IMR-90 (cell line): ENCODE measurements around the gene PRRC2A. TPM values are rescaled to one million over a fixed set of nuclear protein-coding genes. Genes with fewer than 3 reads are reported as not detected.
A peak's percentile ranks its signal among the peaks of the same experiment; 100 is the strongest.

Experiments used
- ATAC-seq: fragments of 200-7000 bp; cut with Tn5 transposase; 2 replicates; pipeline ENCODE4 v1.9.1; 2020; ENCODE audit warnings: low read depth, mild to moderate bottlenecking, moderate library complexity
- BruUV-seq: library from RNA; stranded (reverse); fragments of 400-500 nt; replicated peaks from 2 replicates; lab custom pipeline; 2021; lab: Mats Ljungman, UMichigan
- CTCF ChIA-PET: fragments of 300-600 bp; formaldehyde crosslinking; extraction: SDS; loops from one replicate; lab custom pipeline; 2021; ENCODE audit warnings: antibody characterized with exemption; lab: Yijun Ruan, JAX
- POLR2A ChIA-PET: fragments of 300-600 bp; sonication (Branson Sonifier 250); formaldehyde crosslinking; loops from one replicate; lab custom pipeline; 2022; ENCODE audit warnings: antibody characterized with exemption; ENCODE audit not compliant: unreplicated experiment; lab: Charles Lee
- DNase-seq: peaks from one replicate; pipeline ENCODE4 v3.0.0; 2013
- H2AFZ ChIP-seq: replicated peaks from 2 replicates; pipeline ENCODE3; 2013; ENCODE audit warnings: low read length, mild to moderate bottlenecking; ENCODE audit not compliant: poor library complexity
- H2AK5ac ChIP-seq: 2 replicates; pipeline ENCODE4 v1.6.1; 2013; ENCODE audit warnings: low read depth, low read length, inconsistent platforms
- H2AK9ac ChIP-seq: replicated peaks from 2 replicates; pipeline ENCODE3; 2013; ENCODE audit warnings: mild to moderate bottlenecking, low read depth, low read length, moderate library complexity; ENCODE audit not compliant: poor library complexity
- H2BK120ac ChIP-seq: 2 replicates; pipeline ENCODE4 v1.6.1; 2013; ENCODE audit warnings: low read depth, low read length, inconsistent platforms
- H2BK15ac ChIP-seq: 3 replicates; pipeline ENCODE4 v1.6.1; 2013; ENCODE audit warnings: low read depth, low read length, inconsistent platforms
- H2BK20ac ChIP-seq: 2 replicates; pipeline ENCODE4 v1.6.1; 2013; ENCODE audit warnings: low read depth, mild to moderate bottlenecking, inconsistent platforms, low read length, moderate library complexity
- H2BK5ac ChIP-seq: 2 replicates; pipeline ENCODE4 v1.6.1; 2013; ENCODE audit warnings: mild to moderate bottlenecking, low read depth, low read length, inconsistent platforms; ENCODE audit not compliant: poor library complexity, severe bottlenecking
- H3K14ac ChIP-seq: replicated peaks from 2 replicates; pipeline ENCODE4 v1.6.1; 2013; ENCODE audit warnings: low read depth, low read length, inconsistent platforms
- H3K18ac ChIP-seq: 2 replicates; pipeline ENCODE4 v1.6.1; 2013; ENCODE audit warnings: low read depth, low read length, control low read depth
- H3K23ac ChIP-seq: 2 replicates; pipeline ENCODE4 v1.6.1; 2013; ENCODE audit warnings: low read depth, low read length, inconsistent platforms
- H3K27ac ChIP-seq: 2 replicates; pipeline ENCODE4 v1.5.1; 2013; ENCODE audit warnings: mild to moderate bottlenecking, control low read depth, low read length; ENCODE audit not compliant: insufficient read depth
- H3K27me3 ChIP-seq: 2 replicates; pipeline ENCODE4 v1.6.1; 2013; ENCODE audit warnings: low read length; ENCODE audit not compliant: control insufficient read depth, insufficient read depth
- H3K36me3 ChIP-seq: 2 replicates; pipeline ENCODE4 v1.6.1; 2013; ENCODE audit warnings: low read length, mixed read lengths; ENCODE audit not compliant: control insufficient read depth, insufficient read depth
- H3K4ac ChIP-seq: 2 replicates; pipeline ENCODE4 v1.6.1; 2013; ENCODE audit warnings: low read depth, low read length, inconsistent platforms
- H3K4me1 ChIP-seq: 2 replicates; pipeline ENCODE4 v1.6.1; 2013; ENCODE audit warnings: low read length, mixed read lengths; ENCODE audit not compliant: control insufficient read depth, insufficient read depth
- H3K4me2 ChIP-seq: 2 replicates; pipeline ENCODE4 v1.6.1; 2013; ENCODE audit warnings: low read depth, mild to moderate bottlenecking, control low read depth, low read length, moderate library complexity
- H3K4me3 ChIP-seq: 2 replicates; pipeline ENCODE4 v1.5.1; 2013; ENCODE audit warnings: low read depth, mild to moderate bottlenecking, control low read depth, low read length, moderate library complexity; ENCODE audit not compliant: insufficient read depth
- H3K56ac ChIP-seq: 2 replicates; pipeline ENCODE4 v1.6.1; 2013; ENCODE audit warnings: low read length, inconsistent platforms; ENCODE audit not compliant: insufficient read depth; ENCODE audit errors: extremely low read depth
- H3K79me1 ChIP-seq, 2 experiments: 2 replicates each; pipeline ENCODE4 v1.6.1; 2013; ENCODE audit warnings: low read length in 2 of 2, inconsistent platforms in 1 of 2, low read depth in 1 of 2
- H3K9ac ChIP-seq: 2 replicates; pipeline ENCODE4 v1.6.1; 2013; ENCODE audit warnings: low read depth, low read length, control low read depth
- H3K9me1 ChIP-seq: 2 replicates; pipeline ENCODE4 v1.6.1; 2013; ENCODE audit warnings: low read length, inconsistent platforms; ENCODE audit not compliant: insufficient read depth
- H3K9me3 ChIP-seq: 2 replicates; pipeline ENCODE4 v1.6.1; 2013; ENCODE audit warnings: low read length; ENCODE audit not compliant: control insufficient read depth, insufficient read depth
- H4K20me1 ChIP-seq: 2 replicates; pipeline ENCODE4 v1.6.1; 2013; ENCODE audit warnings: low read length, inconsistent platforms; ENCODE audit not compliant: insufficient read depth
- H4K5ac ChIP-seq: 2 replicates; pipeline ENCODE4 v1.6.1; 2013; ENCODE audit warnings: mild to moderate bottlenecking, low read depth, low read length, control low read depth
- H4K8ac ChIP-seq, 2 experiments: 2 replicates each; pipeline ENCODE4 v1.6.1; 2013; ENCODE audit warnings: low read depth in 2 of 2, low read length in 2 of 2, control low read depth in 1 of 2, inconsistent platforms in 1 of 2
- H4K91ac ChIP-seq: 2 replicates; pipeline ENCODE4 v1.6.1; 2013; ENCODE audit warnings: low read depth, low read length, inconsistent platforms; ENCODE audit not compliant: insufficient read depth
- CEBPB ChIP-seq: IDR thresholded peaks from 2 replicates; pipeline ENCODE4 v1.6.1; 2012; ENCODE audit warnings: low read depth, low read length, improper control_type of control experiment
- FOS ChIP-seq: fragments of 150-350 bp; IDR thresholded peaks from 2 replicates; pipeline ENCODE4 v1.6.1; 2016; ENCODE audit warnings: low read depth, low read length
- NFE2L2 ChIP-seq: fragments of 150-350 bp; IDR thresholded peaks from 2 replicates; pipeline ENCODE4 v1.6.1; 2016; ENCODE audit warnings: low read depth, mild to moderate bottlenecking, low read length
- WGBS, 2 experiments: methylation state at CpG; one replicate each; pipeline versions ENCODE4 v1.1.5 to v1.1.7; 2013; ENCODE audit warnings: missing lambda C conversion rate in 2 of 2; ENCODE audit not compliant: insufficient read length in 1 of 2; ENCODE audit errors: extremely low coverage in 2 of 2; 5-methylcytosine and 5-hydroxymethylcytosine counted together
- dilution Hi-C: fragments of 300-500 bp; cut with HindIII; formaldehyde crosslinking; loops from one replicate; pipeline ENCODE4 v1.14.3; 2018; ENCODE audit warnings: low sequenced_read_pairs; ENCODE audit not compliant: unreplicated experiment
- in situ Hi-C: fragments of 300-500 bp; cut with MboI; formaldehyde crosslinking; loops from 3 replicates; pipeline ENCODE4 v1.14.3; 2019; ENCODE audit warnings: low sequenced_read_pairs, inconsistent platforms, mixed read lengths
- intact Hi-C: fragments of 100-400 bp; cut with micrococcal nuclease; formaldehyde crosslinking; loops from 2 replicates; pipeline ENCODE4 v1.10.0; 2022
- polyA plus RNA-seq, 3 experiments: library from polyadenylated mRNA; depleted of rRNA; stranded (reverse); fragments of >200 nt; gene quantifications; 2 replicates each; pipeline ENCODE4 v1.2.3, GENCODE V29; 2012; ENCODE audit warnings: low replicate concordance in 1 of 3
- total RNA-seq: library from RNA; depleted of rRNA; stranded (reverse); fragments of >200 nt; gene quantifications from 2 replicates; pipeline ENCODE4 v1.2.3, GENCODE V29; 2012

Gene PRRC2A
- total and polyA plus RNA-seq, 2 of the 4 experiments (the other 2 are of a cell fraction): 7.7 to 88.6 TPM

GRCh38 chr6:31663126-31663960 is 42.8 kb downstream of the PRRC2A start:
- peak overlapping the region; percentile 49 for H3K9ac ChIP-seq
- ChIA-PET CTCF (interaction anchor here (0.9 to 1.3 kb wide), 3 partner anchors 10 to 11 kb away, joined by 3 to 5 read pairs (median 3); partner anchors contain the start of gene BAG6), POLR2A (interaction anchor here (0.5 to 1.4 kb wide), 5 partner anchors 11 to 253 kb away, joined by 3 to 8 read pairs (median 5); partner anchors contain the start of gene BAG6)
- peaks cover 20% of the 10 kb centered on the region for H3K4me1 ChIP-seq
- BruUV-seq: no TSS peak
- no peak overlapping the region for H3K18ac ChIP-seq
- H3K23ac ChIP-seq: peak overlapping the region; percentile 66
- TF ChIP-seq CEBPB (peak; percentile 92), FOS (0 out of 2 replicates have a peak, but pooled peaks have one; percentile 6), NFE2L2 (no peak)
- 60% methylated on average over 2 of the region's 9 CpGs; no CpG with 5 or more reads in 1 of the 2 experiments for WGBS, 2 experiments
- H4K20me1 ChIP-seq: peaks cover 11% of the 10 kb centered on the region
- H2BK120ac ChIP-seq: peak overlapping the region; percentile 75
- H3K9me1 ChIP-seq: peaks cover 6% of the 10 kb centered on the region; the same call in 1 of the 2 replicates
- peak overlapping the region; percentile 74 for H3K4me2 ChIP-seq
- peak overlapping the region; percentile 79 for H2AFZ ChIP-seq
- in situ Hi-C loops (no loop called here), intact Hi-C loops (loop anchor here (5.0 kb wide), 1 partner anchor 169 kb away; no protein-coding TSS in a partner anchor), dilution Hi-C loops (no loop called here)
- H3K56ac ChIP-seq: peak overlapping the region; percentile 46
- H3K4ac ChIP-seq: peak overlapping the region; percentile 80
- H3K79me1 ChIP-seq: peaks cover 11 to 83% of the 10 kb centered on the region in 2 experiments
- no peak for ATAC-seq
- peak overlapping the region; percentile 84 for H2AK5ac ChIP-seq
- H2AK9ac ChIP-seq: peak overlapping the region; percentile 99
- peak overlapping the region; percentile 63; the same call in 2 of the 3 replicates for H2BK15ac ChIP-seq
- H3K14ac ChIP-seq: peak overlapping the region; percentile 47
- 0 out of 2 replicates have a peak overlapping the region, but pooled peaks have one; percentile 9 for H4K5ac ChIP-seq
- peaks cover 17% of the 10 kb centered on the region for H3K36me3 ChIP-seq
- peak overlapping the region; percentile 44 to 68; a peak in 3 of 4 replicates for H4K8ac ChIP-seq
- peak overlapping the region; percentile 20; the same call in 1 of the 2 replicates for H2BK20ac ChIP-seq
- no peaks in the 10 kb centered on the region for H3K27me3 ChIP-seq
- peak overlapping the region; percentile 80 for H3K27ac ChIP-seq
- peak overlapping the region; percentile 82 for H2BK5ac ChIP-seq
- H3K9me3 ChIP-seq: no peaks in the 10 kb centered on the region
- peak overlapping the region; percentile 36; the same call in 1 of the 2 replicates for H4K91ac ChIP-seq
- peak; percentile 70 for DNase-seq
- peak overlapping the region; percentile 74 for H3K4me3 ChIP-seq
